Head of caudate nucleus (tissue), 42 donors: ENCODE measurements around the gene HIVEP1.

Experiments used
- DNase-seq, 42 donors: peaks; one replicate each; pipeline versions ENCODE4 v3.0.0 to v3.0.0-alpha.2; 2020 to 2021; ENCODE audit warnings: mixed read lengths in 7 of 42
- intact Hi-C: fragments of 100-400 bp; cut with DNase I; formaldehyde crosslinking; loops from one replicate; pipeline ENCODE4 v1.15.0; 2022

HIVEP1 gene

GRCh38 chr6:12034837-12035236, 22.7 kb downstream of the HIVEP1 start:
- intact Hi-C loops: no loop called here
- no peak for DNase-seq

DNA sequence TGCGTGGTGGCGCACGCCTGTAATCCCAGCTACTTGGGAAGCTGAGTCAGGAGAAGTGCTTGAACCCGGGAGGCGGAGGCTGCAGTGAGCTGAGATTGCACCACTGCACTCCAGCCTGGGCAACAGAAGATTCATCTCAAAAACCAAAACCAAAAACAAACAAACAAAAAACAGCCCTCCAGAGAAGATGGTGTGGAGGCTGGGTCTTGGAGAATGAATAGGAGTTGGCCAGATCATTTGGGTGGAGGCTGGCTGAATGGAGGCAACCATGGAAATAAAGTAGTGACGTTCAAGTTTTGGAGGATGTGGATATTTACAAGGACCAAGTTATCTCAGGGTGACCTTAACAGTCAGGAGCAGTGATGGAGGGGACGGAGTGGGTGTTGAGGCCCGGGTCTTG, 24.7 kb downstream of the HIVEP1 start:
- no peak for DNase-seq
- intact Hi-C loops: no loop called here

DNA sequence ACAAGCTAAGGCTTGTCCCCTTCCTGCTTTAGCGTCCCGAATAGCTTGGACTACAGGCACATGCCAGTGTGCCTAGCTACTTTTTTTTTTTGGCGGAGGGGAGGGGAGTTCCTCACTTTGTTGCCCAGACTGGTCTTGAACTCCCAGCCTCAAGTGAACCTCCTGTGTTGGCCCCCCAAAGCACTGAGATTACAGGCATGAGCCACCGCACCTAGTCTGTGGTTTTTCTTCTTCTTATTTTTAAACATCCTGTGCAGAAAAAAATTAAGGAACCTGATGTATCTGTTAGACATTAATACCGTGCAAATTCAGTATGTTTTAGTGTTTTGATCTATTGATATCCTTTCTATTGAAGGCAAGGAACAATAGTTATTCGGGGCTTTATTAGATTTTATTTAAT, 25.7 kb downstream of the HIVEP1 start:
- intact Hi-C loops: no loop called here
- DNase-seq: no peak

- intact Hi-C loops: no loop called here
- DNase-seq: no peak
These were observed 27.7 kb downstream of the HIVEP1 start for GRCh38 chr6:12039540-12040459.

DNA sequence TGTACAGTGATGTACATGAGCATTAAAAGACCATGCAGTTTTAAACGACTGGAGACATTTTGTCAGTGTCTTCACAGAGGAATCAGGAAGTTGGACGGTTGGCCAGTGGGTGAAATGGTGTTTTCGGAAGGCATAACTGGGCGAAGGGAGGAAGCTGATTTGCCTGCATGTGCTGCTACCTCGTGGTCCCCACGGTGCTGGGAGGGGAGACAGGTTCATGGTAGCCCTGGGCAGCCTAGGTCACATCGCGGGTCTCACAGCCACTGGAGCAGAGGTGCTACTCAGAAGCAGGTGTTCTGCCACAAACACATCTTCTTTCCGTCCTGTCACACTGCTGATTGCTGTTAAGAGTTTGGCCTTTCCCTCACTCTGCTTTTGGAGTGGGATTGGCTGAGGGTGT, 35.2 kb downstream of the HIVEP1 start:
- intact Hi-C loops: no loop called here
- DNase-seq: no peak

GRCh38 chr6:12047792-12048432, 35.8 kb downstream of the HIVEP1 start:
- intact Hi-C loops: no loop called here
- no peak for DNase-seq

GRCh38 chr6:12048609-12049008, 36.5 kb downstream of the HIVEP1 start:
- DNase-seq: no peak
- intact Hi-C loops: no loop called here

DNA sequence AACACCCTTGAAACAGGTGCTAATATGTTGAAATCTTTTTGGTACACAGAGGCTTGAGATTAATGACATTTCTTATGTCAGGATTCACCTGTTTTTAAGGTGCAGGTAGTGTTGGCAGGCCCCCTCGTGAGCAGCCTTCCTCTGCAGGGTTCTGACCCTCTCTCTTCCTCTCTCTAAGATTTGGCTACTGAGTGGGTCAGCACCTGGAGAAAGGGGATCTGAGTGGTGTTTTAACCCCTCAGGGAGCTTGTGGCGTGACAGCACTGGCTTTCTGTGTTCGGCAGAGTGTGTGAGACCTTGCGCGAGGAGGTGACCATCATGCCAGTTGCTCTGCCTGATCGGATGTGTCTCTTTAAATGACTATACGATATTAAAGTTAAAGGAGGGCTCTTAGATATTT, 37.1 kb downstream of the HIVEP1 start:
- intact Hi-C loops: no loop called here
- DNase-seq: no peak

DNA sequence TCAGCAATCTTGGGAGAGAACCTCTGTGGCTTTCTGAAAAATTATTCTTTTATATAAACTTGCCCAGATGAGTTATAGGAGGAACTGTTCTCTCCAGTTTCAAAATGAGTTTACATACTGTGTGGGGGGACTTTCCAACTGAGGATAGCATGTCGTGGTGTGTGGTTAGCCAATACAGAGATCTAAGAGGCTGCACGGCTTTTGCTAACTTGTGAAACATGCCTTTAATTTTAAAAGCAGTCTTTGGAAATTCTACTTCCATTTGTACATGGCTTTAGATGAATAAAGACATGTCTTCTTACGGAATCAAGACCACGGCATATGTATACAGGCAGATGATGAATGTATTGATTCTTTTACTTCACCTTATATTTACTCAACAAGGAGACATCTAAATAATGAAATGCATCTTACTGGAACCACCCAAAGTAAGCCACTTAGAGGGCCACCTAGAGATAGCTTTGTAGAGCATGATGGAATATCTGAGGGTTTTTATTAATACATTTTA, 39.8 kb downstream of the HIVEP1 start:
- DNase-seq: no peak
- intact Hi-C loops: no loop called here

GRCh38 chr6:12058172-12058961, 46.3 kb downstream of the HIVEP1 start:
- intact Hi-C loops: no loop called here
- DNase-seq: no peak

- intact Hi-C loops: no loop called here
- DNase-seq: peak; percentile 43 to 92 (median 74)
These were observed 48.9 kb downstream of the HIVEP1 start for GRCh38 chr6:12060780-12061609.

DNA sequence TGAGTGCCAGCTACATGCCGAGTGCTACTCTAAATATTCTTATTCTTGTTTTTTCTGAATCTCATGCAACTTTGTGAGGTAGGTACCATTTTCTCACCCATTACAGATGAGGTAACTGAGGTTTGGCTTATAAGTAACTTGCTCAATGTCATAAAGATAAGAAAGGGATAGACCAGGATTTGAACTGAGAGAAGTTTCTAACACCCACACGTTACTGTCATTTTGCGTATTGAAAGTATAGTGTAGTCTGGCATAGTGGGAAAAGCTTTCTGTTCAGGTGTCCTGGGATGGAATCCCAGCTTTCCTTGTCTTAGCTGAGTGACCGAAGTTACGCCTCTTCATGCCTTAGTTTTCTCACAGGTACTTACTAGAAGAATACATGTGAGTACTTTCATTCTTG, 50.5 kb downstream of the HIVEP1 start:
- intact Hi-C loops: no loop called here
- DNase-seq: no peak

GRCh38 chr6:12064131-12064530, 52.0 kb downstream of the HIVEP1 start:
- DNase-seq: no peak
- intact Hi-C loops: no loop called here

DNA sequence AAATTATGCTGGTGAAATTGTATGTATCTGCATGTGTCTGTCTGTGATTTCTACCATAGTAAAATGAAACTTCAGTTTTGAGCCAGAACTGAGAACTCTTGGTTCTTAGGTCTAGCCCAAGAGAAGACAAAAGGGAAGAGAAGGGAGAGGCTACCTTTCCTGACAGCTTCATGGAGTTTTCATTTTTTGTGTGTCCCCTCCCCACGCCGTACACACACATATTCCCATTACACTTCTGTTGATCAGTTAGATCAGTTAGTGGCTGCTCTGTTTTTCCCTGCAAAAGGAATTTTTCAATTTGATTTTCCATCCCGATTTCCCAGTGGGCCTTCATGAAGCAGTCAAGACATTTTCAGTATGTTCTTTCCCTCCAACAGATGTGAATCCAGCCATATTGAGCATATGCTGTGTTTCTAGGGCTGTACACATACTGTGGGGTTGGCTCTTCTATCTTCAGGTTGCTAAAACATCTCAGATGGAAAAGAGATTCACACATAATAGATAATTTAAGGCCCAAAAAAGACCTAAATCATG, 52.5 kb downstream of the HIVEP1 start:
- DNase-seq: no peak
- intact Hi-C loops: no loop called here

GRCh38 chr6:12065321-12066140, 53.4 kb downstream of the HIVEP1 start:
- intact Hi-C loops: no loop called here
- no peak for DNase-seq

GRCh38 chr6:12066297-12066696, 54.2 kb downstream of the HIVEP1 start:
- intact Hi-C loops: no loop called here
- DNase-seq: no peak

DNA sequence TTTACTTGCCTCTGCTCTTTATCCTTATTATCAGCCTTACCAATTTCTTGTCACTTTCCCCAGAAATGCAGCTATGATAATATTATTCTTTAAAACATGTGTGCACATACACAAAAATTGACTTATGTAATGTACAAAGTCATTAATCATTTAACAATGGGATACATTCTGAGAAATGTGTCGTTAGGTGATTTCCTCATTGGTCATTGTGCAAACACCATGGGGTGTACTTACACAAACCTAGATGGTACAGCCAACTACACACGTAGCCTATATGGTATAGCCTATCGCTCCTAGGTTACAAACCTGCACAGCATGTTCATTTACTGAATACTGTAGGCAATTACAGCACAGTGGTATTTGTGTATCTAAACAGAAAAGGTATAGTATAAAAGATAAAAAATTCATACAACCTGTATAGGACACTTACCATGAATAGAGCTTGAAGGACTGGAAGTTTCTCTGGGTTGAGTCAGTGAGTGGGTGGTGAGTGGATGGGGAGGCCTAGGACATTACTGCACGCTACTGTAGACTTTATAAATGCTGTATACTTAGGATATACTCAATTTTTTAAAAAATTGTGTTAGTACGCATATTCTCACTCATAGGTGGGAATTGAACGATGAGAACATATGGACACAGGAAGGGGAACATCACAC, 56.9 kb downstream of the HIVEP1 start:
- intact Hi-C loops: no loop called here
- DNase-seq: no peak
